CD4-positive, alpha-beta T cell treated with Interleukin-10 for 1 hour (primary cell): ENCODE results near the gene ABCB8.

Experiments
- DNase-seq: peaks from one replicate; pipeline ENCODE4 v3.0.0-alpha.2; 2020

Gene ABCB8

DNA sequence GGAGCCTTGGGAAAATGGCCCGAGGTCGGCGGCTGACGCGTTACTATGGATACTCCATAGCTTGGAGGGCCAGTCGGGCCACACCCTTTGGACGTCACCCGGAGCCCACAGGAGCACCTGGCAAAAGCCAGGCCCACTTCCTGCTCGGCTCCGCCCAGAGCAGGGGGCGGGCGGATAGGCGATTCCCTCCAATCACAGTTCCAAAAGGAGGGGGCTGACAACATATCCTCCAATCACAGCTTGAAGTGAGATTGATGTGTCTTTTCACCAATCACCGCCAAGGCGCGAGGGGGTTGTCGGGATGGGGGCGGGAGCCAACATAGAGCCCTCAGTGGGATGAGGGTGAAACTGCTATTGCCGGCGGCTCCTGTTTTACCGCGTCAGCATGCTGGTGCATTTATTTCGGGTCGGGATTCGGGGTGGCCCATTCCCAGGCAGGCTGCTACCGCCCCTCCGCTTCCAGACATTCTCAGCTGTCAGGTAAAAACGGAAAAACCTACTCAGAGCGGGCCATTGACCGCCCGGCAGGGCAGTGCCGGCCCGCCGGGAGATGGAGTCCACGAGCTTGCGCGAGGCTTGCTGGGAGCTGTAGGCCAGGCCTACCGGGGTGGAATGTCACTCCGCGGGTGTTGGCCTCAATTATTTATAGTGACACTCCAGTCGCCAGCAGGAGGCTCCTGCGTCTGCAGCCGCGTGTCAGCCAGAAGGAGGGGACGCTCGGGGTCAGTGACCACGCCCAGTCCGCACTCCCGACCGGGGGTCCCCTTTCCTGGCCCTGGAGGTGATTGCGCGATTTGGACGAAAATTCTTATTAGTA lies at the start of gene ABCB8:
Gene ABCB8, plus strand, starts transcription at position 320 of the 817 bp plus-strand sequence. Its CDS starts 66 bp downstream, at position 386.
- DNase-seq: peak; percentile 100

DNA sequence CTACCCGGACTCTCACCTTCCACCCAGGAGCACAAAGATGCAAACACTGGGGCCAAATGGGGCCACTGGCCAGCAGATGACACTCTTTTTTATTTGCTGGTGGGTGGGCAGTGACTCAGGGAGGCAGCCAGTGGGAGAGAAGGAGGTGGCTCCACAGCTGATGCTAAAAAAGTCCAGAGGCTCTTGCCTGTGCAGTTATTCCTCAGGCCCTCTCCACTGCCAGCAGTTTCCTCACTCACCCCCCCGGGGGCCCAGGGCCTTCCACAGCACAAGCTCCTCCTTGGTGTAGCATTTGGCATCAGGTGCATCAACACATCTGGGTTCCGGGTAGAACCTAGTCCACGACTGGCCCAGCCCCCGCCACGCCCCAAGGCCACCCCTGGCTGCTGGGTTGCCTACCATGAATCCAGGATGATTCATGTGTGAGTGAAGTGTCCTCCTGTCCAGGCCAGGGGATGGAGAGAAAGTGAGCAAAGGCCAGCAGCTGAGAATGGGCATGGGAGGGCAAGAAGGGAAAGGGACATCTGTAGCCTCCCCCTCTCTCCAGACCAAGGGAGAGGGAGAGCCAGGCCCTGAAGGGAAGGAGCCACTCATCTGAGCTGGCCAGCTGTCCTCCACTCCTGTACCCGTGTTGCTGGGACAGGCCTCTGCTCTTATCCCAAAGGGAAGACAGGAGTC lies 48.4 kb upstream of the ABCB8 start:
- no peak for DNase-seq

DNA sequence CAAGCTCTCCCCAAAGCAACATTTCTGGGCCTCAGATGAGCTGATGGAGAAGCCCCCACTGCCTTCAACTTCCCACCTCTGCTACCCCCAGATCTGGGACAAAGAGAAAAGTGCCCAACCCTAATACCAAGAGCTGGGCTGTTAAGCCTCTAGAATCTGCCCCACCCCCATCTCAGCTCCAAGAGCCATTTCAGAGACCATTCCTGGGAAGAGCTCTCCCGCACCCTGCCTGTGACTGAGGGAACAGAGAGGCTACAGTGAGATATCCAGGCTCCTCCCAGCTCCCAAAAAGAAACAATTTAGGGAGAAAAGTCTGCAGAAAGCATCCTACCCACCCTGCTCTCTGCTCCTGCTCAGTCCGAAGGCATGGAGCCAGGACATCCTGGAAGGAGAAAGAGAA lies 47.6 kb upstream of the ABCB8 start:
- DNase-seq: no peak

DNA sequence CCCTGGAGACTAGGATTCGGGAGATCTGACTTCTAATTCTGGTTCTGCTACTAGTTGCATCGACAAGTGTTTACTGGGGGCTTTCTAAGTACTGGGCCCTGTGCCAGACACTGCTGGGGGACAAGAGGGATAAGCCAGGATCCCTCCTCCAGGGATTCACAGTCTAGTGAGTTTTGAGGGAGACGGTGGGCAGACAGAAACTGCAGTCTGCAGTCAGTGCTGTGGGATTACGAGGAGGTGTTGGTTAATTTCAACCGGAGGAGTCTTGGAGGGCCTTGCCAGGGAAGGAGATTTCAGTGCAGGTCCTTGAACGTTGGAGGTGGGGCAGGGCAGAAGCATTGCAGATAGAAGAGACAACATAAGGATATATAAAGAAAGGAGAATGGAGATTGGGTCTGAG lies 46.6 kb upstream of the ABCB8 start:
- DNase-seq: no peak

DNA sequence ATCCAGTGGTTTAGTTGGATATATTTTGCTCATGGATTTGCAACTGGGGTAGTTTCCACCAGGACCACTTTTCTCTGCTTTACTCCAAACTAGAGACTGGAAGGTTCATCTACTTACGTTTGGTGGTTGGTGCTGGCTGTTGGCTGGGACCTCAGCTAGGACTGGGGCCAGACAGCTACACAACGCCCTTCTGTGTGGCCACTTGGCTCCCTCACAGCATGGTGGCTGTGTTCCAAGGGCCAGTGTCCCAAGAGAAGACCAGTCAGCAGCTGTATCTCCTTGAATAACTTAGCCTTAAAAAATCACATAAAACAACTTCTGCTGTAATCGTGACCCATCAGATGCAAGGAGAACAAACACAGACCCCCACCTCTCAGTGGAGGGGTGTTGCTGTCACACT lies 45.9 kb upstream of the ABCB8 start:
- DNase-seq: no peak

DNA sequence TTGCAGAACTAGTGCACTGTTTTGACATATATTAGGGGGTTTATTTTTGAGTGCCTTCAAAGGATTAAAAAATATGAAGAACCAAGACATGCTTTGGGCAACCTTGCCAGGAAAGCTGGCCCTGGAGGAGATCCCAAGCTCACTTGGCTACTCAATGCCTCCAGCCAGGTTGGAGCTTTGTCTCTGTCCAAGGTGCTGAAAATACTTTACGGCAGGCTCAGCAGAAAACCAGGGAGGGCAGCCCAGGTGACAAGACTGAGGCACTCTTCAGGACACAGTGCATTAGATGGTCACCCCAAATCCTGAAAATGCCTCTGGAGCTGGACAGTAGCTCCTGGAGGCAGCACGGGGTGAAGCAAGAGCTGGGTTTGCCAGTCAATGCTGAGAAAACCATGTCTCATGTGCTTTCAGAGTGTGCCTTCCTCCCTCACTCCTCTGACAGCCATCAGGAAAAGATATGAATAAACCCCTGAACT lies 44.3 kb upstream of the ABCB8 start:
- peak; percentile 56 for DNase-seq

DNA sequence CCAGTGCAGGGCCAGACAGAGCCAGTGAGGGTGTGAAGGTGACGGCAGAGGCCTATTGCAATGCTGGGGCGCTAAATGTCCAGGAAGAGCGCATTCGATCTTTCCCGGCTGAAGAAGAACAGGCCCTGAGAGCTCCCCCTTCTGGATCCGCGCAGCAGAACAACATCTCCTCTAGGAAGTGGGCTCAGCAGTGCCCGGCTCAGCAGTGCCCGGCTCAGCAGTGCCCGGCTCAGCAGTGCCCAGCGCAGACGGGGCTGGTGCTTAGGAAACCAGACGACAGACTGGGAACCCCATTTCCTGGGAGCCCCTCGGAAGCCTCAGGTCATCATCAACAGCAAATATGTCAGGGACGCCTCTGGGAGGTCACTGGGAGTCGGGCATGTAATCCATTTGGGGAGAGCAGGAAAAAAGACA lies 42.1 kb upstream of the ABCB8 start:
- DNase-seq: peak; percentile 66

DNA sequence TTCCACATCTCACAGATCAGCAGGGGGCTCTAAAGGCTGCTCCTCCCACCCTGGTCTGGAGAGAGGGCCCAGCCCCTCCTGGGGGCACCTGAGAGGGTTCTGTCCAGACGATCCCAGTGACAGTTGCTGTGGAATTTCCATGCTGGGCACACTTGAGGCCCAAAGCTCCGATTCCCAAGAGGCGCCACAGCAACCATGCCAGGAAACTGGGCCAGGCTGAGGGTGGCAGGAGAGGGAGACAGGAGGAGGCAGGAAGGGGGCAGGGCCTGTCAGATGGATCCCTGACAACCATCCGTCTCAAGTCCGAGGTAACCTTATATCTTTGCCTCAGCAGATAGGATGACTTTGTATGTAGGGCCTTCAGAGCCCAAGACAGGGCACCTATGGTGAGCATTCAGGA lies 41.7 kb upstream of the ABCB8 start:
- no peak for DNase-seq

DNA sequence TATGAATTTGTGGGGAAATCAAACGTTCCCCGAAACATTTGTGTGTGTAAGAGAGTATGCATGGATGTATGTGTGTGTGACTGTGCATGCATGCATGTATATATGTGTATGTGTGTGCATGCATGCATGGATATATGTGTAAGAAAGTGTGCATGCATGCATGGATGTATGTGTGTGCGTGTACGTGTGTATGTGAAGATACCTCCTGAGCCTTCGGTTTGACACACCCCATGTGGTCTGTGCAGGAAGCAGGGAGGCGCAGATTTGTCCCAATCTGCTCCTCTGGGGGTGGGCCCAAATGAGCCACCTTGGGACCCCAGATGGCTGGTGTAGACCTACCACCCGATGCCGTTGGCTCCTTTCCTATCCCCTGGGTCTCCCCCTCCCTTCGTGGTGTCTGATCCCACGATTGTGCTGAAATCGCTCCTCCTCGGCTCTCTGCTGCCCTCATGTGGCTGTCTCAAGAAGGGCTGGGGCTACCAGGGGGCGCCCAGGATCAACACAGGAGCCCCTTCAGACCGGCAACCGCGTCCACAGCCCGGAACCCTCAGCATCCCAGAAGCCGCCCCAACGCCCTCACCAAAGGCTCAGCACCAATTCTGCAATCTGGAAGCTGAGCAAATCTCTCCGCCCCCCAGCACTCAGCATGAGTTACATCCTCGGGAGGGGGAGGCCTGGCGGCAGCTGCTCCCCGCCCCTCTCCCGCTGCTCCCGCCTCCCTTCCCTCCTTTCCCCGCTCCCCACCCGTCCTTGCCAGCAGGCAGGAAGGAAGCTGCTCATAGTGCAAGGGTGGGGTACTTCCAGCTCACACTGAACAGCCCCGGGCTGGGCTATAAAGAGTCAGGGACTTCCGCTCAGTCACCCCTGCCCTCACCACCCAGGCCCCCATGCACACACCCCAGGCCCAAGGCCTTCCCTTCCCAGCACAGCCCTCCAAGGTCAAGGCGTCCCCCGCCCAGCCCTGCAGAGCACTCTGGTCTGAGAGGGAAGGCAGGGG lies 39.7 kb upstream of the ABCB8 start:
- DNase-seq: peak; percentile 76

DNA sequence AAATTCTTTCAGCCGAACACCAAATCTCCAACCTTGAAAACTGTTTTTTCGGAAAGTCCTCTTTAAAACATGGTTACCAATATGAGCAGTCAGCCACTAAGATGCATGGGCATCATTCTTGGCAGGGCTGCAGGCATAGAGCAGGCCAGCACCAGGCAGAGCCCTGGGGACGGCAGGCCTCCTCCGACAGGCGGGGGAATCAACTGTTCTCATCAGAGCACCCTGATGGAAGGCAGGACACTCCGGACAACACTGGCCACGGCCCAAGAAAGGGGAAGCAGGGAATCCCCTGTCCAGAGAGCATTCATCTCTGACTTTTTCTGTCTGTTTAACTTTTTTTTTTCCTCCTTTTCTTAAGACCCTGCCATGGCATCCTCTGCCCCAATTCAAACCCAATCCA lies 38.8 kb upstream of the ABCB8 start:
- no peak for DNase-seq

DNA sequence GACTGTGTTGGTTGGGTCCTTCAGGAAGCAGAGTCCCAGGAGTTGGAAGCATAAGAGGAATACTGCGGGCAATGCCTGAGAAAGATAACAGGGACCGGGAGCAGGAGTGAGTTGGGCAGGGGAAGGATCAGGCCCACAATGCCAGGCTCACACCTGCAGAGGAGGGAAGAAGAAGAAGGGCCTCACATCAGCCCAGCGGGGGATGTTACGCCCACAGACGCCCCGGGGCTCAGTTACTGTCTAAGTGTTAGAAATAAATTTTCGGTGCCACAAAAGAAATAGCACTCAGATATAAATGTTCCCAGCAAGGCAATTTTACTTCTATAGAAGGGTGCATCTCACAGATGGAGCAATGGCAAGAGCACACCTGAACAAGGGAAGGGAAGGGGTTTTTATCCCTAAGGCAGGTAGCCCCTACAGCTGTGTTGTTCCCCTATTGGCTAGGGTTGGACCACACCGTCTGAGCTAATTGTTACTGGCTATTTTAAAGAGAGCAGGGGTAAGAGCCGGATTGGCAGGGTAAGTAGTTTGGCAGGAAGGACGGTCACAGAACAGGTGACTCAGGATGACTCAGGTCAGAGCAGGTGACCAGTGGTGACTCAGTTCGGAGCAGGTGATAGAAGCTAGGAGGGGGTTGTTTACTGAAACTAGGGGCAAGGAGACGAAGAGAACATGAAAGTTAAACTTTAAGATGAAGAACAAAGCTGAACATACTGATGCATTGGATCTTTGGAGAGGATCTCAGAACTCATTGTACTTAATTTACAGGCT lies 37.6 kb upstream of the ABCB8 start, which contains the start of gene NOS3:
Gene NOS3, plus strand, starts transcription at position 602 of the 771 bp plus-strand sequence. CDS start 2,787 bp downstream, outside the sequence.
- DNase-seq: no peak

DNA sequence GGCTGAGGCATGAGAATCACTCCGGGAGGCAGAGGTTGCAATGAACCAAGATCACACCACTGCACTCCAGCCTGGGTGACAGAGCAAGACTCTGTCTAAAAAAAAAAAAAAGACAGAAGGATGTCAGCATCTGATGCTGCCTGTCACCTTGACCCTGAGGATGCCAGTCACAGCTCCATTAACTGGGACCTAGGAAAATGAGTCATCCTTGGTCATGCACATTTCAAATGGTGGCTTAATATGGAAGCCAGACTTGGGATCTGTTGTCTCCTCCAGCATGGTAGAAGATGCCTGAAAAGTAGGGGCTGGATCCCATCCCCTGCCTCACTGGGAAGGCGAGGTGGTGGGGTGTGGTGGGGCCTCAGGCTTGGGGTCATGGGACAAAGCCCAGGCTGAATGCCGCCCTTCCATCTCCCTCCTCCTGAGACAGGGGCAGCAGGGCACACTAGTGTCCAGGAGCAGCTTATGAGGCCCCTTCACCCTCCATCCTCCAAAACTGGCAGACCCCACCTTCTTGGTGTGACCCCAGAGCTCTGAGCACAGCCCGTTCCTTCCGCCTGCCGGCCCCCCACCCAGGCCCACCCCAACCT lies 36.1 kb upstream of the ABCB8 start:
- no peak for DNase-seq

DNA sequence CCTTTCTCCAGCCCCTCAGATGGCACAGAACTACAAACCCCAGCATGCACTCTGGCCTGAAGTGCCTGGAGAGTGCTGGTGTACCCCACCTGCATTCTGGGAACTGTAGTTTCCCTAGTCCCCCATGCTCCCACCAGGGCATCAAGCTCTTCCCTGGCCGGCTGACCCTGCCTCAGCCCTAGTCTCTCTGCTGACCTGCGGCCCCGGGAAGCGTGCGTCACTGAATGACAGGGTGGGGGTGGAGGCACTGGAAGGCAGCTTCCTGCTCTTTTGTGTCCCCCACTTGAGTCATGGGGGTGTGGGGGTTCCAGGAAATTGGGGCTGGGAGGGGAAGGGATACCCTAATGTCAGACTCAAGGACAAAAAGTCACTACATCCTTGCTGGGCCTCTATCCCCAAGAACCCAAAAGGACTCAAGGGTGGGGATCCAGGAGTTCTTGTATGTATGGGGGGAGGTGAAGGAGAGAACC lies 35.4 kb upstream of the ABCB8 start:
- DNase-seq: peak; percentile 41

DNA sequence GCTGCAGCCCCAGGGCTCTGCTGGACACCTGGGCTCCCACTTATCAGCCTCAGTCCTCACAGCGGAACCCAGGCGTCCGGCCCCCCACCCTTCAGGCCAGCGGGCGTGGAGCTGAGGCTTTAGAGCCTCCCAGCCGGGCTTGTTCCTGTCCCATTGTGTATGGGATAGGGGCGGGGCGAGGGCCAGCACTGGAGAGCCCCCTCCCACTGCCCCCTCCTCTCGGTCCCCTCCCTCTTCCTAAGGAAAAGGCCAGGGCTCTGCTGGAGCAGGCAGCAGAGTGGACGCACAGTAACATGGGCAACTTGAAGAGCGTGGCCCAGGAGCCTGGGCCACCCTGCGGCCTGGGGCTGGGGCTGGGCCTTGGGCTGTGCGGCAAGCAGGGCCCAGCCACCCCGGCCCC lies 34.7 kb upstream of the ABCB8 start:
- DNase-seq: no peak

DNA sequence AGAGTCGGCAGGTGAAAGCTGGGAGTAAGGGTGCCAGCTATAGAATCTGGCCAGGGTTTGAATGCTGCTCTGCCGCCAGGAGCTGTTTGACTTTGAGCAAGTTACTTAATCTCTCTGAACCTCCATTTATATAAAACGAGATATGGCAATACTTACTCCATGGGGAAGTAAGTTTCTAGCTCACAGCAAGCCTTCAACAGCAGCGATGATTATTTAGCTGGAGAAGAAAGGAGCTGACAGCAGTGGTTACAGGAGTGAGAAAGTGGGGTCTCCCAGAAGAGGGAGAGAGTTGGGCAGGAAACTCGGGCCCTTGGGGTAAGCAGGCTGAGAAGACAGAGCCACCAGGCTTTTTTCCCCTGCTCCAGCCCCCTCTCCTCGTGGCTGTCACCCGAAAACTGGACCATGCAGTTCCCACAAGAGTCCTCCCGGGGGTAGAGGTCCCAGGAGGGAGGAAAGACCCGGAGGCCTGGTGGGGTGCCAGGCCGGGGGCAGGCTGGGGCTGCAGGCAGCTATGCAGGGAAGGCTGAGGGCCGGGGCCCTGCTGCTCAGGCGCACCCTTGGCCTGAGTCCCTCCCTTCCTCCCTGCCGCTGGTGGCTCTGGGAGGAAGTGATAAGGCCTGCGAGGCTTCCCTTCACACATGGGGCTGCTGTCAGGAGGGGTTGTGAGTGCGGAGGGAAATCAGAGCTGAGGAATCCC lies 34.0 kb upstream of the ABCB8 start:
- no peak for DNase-seq

DNA sequence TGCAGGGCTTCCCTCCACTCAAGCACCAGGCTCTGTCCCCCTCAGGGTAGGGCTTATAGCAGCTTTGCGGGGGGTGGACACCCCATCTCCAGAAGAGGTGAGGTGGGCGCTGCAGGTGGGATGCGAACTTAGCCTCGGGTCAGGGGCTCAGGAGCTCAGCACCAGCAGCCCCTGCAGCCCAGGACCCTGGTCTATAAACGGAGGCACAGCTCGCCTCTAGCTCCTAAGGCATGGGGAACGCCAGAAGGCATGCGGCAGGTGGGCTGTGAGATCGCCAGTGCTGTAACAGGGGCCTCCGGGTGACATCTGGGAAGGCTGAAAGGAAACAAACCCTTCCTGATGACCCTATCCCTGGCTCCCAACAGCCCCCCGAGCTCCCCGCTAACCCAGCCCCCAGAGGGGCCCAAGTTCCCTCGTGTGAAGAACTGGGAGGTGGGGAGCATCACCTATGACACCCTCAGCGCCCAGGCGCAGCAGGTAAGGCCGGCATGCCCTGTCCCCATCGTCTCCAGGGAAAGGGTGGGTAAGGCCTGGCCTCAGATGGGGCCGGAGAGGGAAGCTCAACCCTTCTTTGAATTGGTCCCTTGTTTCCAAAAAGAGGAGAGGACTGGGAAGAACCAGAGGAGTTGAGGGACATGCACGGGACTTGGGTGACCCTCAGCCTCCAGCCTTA lies 33.3 kb upstream of the ABCB8 start:
- no peak for DNase-seq

DNA sequence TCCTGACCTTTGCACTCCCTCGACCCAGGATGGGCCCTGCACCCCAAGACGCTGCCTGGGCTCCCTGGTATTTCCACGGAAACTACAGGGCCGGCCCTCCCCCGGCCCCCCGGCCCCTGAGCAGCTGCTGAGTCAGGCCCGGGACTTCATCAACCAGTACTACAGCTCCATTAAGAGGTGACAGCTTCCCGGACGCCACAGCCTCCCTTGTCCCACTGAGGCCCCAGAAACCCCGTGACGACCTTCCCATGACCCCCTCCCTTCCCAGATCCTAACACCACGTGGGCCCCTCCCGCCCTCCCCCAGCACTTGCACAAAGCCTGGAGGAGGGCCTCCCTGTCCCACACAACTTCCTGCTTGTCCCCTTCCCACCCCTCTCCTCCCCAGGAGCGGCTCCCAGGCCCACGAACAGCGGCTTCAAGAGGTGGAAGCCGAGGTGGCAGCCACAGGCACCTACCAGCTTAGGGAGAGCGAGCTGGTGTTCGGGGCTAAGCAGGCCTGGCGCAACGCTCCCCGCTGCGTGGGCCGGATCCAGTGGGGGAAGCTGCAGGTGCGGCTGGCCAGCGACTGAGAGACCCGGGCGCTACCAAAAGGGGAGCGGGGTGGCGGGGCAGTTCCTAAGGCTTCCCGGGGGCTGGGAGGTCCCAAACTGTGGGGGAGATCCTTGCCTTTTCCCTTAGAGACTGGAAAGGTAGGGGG lies 31.7 kb upstream of the ABCB8 start:
- no peak for DNase-seq

DNA sequence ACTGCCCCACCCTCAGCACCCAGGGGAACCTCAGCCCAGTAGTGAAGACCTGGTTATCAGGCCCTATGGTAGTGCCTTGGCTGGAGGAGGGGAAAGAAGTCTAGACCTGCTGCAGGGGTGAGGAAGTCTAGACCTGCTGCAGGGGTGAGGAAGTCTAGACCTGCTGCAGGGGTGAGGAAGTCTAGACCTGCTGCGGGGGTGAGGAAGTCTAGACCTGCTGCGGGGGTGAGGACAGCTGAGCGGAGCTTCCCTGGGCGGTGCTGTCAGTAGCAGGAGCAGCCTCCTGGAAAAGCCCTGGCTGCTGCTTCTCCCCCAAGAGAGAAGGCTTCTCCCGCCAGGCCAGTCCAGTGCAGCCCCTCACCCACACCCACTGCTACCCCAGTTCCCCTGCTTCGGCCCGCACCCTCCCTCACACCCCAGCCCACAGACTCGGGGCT lies 31.2 kb upstream of the ABCB8 start:
- DNase-seq: no peak

DNA sequence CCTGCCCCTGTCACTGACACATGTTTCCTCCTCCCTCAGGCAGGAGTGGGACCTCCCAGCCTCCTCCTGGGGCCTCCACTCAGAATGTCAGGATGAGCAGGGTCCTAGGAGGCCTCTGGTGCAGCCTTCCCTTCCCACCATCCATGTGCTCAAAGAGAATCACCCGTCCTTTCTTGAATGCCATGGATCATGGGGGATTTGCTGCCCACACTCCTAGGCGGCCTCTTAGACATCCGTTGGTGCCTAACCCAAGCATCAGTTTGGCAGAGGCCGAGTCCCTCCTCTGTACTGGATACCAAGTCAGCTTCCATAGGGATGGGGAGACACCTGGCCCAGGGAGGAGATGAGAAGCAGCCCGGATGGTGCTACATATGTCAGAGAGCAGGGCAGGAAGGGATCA lies 30.4 kb upstream of the ABCB8 start:
- no peak for DNase-seq

DNA sequence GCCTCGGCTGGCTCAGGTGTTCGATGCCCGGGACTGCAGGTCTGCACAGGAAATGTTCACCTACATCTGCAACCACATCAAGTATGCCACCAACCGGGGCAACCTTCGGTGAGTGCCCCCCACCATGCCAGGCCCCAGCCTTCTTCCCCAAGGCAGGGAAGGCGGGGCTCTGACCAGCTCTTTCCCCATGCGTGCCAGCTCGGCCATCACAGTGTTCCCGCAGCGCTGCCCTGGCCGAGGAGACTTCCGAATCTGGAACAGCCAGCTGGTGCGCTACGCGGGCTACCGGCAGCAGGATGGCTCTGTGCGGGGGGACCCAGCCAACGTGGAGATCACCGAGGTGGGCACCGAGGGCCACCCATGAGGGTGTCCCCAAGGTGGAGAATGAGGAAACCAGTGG lies 29.9 kb upstream of the ABCB8 start:
- no peak for DNase-seq
